D721Med (cell line): ENCODE data around the gene HOXC10.

Source experiments
- DNase-seq: peaks from one replicate; pipeline ENCODE4 v3.0.0; 2011; ENCODE audit warnings: low spot score; ENCODE audit not compliant: insufficient read length
- FAIRE-seq: peaks from 2 replicates; lab custom pipeline; 2011; peaks lifted over from hg19 to GRCh38; lab: Jason Lieb, UNC
- CTCF ChIP-seq: IDR thresholded peaks from 2 replicates; pipeline ENCODE4 v1.5.1; 2012; ENCODE audit warnings: mild to moderate bottlenecking, control low read depth; ENCODE audit not compliant: insufficient read depth; ENCODE audit errors: missing control alignments

The HOXC10 gene

GRCh38 chr12:53939141-53940108, 45.5 kb upstream of the HOXC10 start:
- TF ChIP-seq CTCF: no peak
- no peak for FAIRE-seq
- no peak for DNase-seq

GRCh38 chr12:53940443-53941014, 44.4 kb upstream of the HOXC10 start:
- DNase-seq: no peak
- no peak for TF ChIP-seq CTCF
- FAIRE-seq: no peak

GRCh38 chr12:53941187-53941586, 43.8 kb upstream of the HOXC10 start:
- FAIRE-seq (no peak), DNase-seq (no peak)
- TF ChIP-seq CTCF: no peak

- no peak for DNase-seq
- no peak for TF ChIP-seq CTCF
- FAIRE-seq: no peak
These were observed 43.2 kb upstream of the HOXC10 start for GRCh38 chr12:53941750-53942149.

GRCh38 chr12:53942467-53942997, 42.4 kb upstream of the HOXC10 start:
- FAIRE-seq (no peak), DNase-seq (no peak)
- no peak for TF ChIP-seq CTCF

- TF ChIP-seq CTCF: no peak
- DNase-seq (no peak), FAIRE-seq (no peak)
These were observed 40.7 kb upstream of the HOXC10 start for GRCh38 chr12:53944209-53944608.
